Measurements from ENCODE around the gene NAV3.

- no peak for TF ChIP-seq CTCF (conservative IDR thresholded peaks at IDR 0.05; ENCODE audit: low read length)
- TF ChIP-seq EZH2phosphoT487 (IDR thresholded peaks at IDR 0.05; ENCODE audit: borderline replicate concordance) = no peak
Measured at GRCh38 chr12:77796775-77797174, 33.9 kb upstream of the NAV3 start.
